Measurements from ENCODE around the gene CAVIN2.

The CAVIN2 gene

DNA sequence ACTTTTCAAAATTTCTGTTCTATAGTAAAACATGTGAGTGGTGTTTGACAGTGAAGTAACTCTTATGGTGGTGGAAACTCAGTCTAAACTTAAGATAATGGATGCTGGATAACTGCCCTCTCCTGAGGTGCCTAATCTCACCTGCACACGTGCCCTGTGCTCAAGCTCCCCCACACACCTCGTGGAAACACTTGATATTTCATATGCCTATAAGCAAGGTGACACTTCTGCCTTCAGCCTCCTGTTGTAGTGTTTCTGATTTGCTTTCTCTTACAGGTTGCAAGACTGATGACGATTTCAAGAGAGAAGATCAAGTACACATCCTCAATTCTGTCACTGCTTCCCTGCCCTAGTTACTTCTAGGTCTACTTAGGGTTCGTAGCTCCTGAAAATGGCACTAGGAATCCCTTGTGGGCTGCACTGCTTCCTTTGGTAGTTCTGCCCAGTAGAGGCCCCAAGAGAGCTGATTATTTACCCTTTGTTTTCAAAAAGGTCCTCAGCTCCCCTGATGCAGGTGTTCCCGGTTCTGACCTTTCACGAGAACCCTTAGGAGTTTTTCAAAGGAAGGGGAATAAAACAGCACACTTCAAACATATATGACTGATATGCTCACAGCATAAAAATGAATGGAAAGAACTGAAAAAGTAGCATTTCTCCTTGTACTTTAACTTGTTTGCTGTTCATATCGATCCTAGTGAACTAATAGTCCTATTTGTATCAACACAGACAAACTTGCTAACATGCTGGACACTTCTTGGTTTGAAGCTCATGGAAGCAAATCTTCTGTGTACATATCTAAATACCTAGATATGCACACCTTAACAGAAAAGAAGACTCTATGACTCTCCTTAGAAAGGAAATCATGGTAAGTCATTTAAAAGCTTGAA lies 6.7 kb downstream of the CAVIN2 start:
- DNase-seq (ENCODE audit: low spot score) = no peak

GRCh38 chr2:191838526-191838925 lies 8.4 kb downstream of the CAVIN2 start:
- no peak for DNase-seq (ENCODE audit: low spot score)

- no peak for DNase-seq (ENCODE audit: low spot score)
Observed at GRCh38 chr2:191836853-191837769, 9.8 kb downstream of the CAVIN2 start.

- no peak for DNase-seq (ENCODE audit: low spot score)
Observed at GRCh38 chr2:191836471-191836852, 10.4 kb downstream of the CAVIN2 start.

- DNase-seq (ENCODE audit: low spot score) = no peak
Observed at GRCh38 chr2:191835539-191836350, 11.1 kb downstream of the CAVIN2 start.

- DNase-seq (ENCODE audit: low spot score) = no peak
Observed at GRCh38 chr2:191835100-191835499, 11.8 kb downstream of the CAVIN2 start.

- DNase-seq (ENCODE audit: low spot score) = no peak
Observed at GRCh38 chr2:191833356-191833755, 13.5 kb downstream of the CAVIN2 start.

DNA sequence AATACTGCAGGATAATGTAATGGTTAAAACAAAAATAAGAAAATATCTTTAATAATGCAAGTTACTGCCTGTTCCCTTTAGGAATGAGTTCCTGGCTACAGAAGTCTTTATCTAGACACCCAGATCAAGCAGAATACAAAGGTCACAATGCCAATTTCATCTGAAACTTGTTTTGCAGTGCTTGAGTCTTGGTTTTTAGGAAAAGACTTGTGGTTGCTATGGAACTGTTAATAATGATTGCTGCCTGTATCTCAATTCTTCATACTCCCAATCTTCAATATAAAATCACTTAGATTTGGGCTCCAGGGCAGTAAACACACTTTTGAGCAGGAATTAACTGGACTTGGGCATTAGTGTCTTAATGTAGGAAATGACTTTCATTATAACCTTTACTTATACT lies 14.2 kb downstream of the CAVIN2 start:
- no peak for DNase-seq (ENCODE audit: low spot score)

GRCh38 chr2:191831410-191831994 lies 15.4 kb downstream of the CAVIN2 start:
- DNase-seq (ENCODE audit: low spot score) = no peak

DNA sequence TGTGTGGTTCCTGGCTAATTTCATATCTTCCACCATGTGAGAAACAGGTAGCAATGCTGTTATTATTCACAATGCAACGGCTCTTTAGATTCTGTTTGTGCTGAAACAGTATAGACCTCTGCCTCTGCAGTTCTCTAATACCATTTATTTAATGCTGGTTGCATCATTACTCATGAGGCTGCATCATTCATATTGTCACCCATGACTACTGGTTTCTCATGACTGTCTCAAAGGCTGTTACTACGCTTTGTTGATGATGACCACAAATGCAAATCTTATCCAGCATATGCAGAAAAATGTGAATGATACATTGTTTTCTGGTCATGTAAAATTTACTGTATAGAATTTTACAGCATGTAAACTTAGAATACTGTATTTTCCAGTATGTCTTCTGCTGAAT lies 22.5 kb downstream of the CAVIN2 start:
- no peak for DNase-seq (ENCODE audit: low spot score)

DNA sequence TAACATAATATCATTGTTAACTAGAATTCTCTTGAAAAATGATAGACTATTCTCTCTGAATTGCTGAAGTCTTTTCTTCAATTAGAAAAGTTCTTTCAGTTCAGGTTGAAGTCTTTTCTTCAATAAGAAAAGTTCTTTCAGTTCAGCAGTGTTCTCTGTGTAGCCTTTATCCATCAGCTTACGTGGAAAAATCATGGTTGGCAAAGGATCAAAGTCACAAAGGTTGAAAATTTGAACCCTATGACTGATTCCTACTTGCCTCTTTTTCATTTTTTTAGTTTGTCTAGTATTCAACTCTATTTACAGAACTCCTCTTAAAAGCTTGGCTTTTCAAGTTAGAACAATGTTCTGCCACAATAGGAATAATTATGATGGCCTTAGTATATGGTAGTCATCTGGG lies 25.8 kb downstream of the CAVIN2 start:
- DNase-seq (ENCODE audit: low spot score) = no peak

GRCh38 chr2:191818725-191819350 lies 28.1 kb downstream of the CAVIN2 start:
- DNase-seq (ENCODE audit: low spot score) = no peak

DNA sequence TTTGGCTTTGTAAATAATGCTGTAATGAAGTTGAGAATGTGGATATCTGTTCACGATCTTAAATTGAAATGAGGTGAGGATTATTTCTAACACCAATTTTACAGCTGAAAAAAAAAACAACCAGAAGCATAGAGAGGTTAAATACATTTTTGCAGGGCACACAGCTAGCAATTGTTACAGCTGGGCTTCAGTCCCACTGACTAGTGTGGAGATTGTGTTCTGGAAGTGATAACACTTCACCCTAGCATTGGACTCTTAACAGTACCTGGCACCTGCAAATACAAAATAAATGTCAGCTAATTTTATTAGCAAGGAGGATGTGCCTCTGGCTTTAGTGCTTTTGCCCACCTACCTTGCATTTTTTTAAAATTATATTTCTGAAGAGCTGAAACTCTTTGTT lies 28.8 kb downstream of the CAVIN2 start:
- no peak for DNase-seq (ENCODE audit: low spot score)

DNA sequence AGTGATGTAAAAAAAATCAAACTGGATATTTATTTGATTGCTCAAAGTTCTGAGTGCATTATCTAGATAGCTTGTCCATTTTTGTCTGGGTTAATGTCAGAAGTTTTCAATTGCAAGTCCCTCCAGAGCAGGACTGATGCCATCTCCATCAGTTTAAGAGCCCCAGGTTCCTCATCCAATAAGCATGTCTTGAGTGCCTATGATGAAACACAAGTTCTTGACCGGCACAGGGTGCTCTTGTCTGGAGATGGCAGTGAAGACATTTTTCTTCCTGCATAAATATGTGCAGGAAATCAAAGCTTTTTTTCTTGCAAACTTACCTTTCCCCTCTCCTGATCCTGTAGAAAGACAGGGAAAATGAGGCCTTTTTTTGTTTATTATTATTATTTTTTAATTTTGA lies 31.9 kb downstream of the CAVIN2 start:
- no peak for DNase-seq (ENCODE audit: low spot score)

- DNase-seq (ENCODE audit: low spot score) = no peak
Observed at GRCh38 chr2:191813943-191814342, 32.9 kb downstream of the CAVIN2 start.

GRCh38 chr2:191811807-191812602 lies 34.9 kb downstream of the CAVIN2 start:
- peak; percentile 23 for DNase-seq (ENCODE audit: low spot score)

- no peak for DNase-seq (ENCODE audit: low spot score)
Observed at GRCh38 chr2:191806396-191806795, 40.5 kb downstream of the CAVIN2 start.

DNA sequence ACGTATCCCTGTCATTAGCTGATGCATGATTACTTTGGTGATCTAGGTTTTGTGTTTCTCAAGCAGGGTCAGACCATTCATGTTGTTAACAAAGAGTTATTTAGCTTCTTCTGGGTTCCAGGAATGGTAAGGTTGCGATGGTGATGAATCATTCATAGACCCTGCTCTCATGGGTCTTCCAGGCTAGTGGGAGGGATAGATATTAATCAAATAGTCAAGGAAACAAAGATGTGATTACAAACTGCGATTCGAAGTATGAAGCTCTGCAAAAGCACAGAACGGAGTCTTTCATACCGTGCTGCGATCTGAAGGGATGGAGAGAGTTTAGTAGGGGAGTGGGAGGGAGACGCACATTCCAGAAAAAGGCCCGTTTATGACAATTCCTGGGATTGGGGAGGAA lies 42.1 kb downstream of the CAVIN2 start:
- DNase-seq (ENCODE audit: low spot score) = no peak

DNA sequence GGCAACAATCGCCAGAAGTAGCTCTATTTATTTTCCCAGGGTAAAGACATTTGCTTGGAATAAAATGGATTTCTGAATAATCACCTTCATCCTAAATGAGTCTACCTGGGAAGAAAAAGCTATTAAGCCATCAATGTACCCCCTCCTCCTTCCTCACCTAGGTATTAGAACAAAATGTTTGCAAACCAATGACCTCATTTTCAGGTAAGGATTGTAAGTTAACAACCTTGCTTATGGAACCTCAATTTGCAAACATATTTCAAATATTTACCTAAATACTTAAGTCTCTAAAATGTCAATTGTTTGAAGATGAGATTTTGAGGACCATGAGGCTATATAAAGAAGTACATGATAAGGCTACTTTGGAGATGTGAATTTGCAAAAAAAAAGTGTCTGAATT lies 43.9 kb downstream of the CAVIN2 start:
- no peak for DNase-seq (ENCODE audit: low spot score)

DNA sequence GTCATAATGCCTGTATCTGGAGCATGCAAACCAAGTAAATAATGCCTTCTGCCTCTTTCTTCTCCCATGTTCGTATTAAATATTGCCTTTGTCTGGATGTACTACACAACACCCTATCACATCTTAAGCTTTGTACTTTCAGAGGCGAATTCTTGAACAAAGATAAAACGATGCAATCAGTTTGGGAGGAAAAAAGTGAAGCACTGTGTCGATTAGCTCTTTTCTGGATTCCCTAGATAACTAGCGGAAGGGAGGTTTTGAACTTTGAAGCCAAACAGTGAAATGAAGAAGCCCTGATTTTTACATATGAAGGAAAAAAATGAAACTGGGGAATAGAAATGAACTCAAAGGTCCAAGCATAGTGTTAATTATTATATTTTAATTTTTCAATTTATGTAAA lies 44.7 kb downstream of the CAVIN2 start:
- no peak for DNase-seq (ENCODE audit: low spot score)

DNA sequence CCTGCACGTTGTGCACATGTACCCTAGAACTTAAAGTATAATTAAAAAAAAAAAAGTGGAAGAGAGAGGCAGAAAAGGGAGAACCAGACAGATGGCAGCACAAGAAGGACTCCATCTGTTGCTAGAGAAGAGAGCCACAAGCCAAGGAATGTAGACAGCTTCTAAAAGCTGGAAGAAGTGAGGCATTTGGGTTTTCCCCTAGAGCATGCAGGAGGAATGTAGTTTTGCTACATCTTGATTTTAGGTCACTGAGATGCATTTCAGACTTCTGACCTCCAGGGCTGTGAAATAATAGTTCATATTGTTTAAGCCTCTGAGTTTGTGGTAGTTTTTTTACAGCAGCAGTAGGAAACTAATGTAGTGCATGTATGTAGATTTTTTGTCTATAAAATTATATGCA lies 46.0 kb downstream of the CAVIN2 start:
- DNase-seq (ENCODE audit: low spot score) = no peak

Measured in HuH-7.5 (cell line).